Stomach (tissue), 9 donors: ENCODE results near the gene CDV3. TPM values are rescaled to one million over a fixed set of nuclear protein-coding genes. Genes with fewer than 3 reads are reported as not detected.
"Not testable (repeated sequence)": the region's sequence is repeated elsewhere in the genome, so short reads cannot be mapped to it uniquely, and the experiment has no call there.

Source experiments
- DNase-seq, 2 donors: peaks; one replicate each; pipeline versions ENCODE4 v3.0.0 to v3.0.0-alpha.2; 2013 to 2019
- H3K27ac ChIP-seq, 5 donors: fragments of 200-600 bp in 4 of 5; sonication (generic) in 4 of 5; one replicate each; pipeline ENCODE4 v1.5.1; 2013 to 2019; ENCODE audit warnings: mild to moderate bottlenecking in 1 of 5, moderate library complexity in 1 of 5
- H3K27me3 ChIP-seq, 3 donors: fragments of 200-600 bp; sonication (generic); one replicate each; pipeline ENCODE4 v1.5.1; 2017 to 2019; ENCODE audit warnings: mixed run types in 1 of 3
- H3K36me3 ChIP-seq, 4 donors: fragments of 200-600 bp; sonication (generic); 1 replicate in 3 of 4; 2 replicates in 1 of 4; pipeline ENCODE4 v1.5.1; 2016 to 2019
- H3K4me1 ChIP-seq, 4 donors: fragments of 200-600 bp; sonication (generic); one replicate each; pipeline ENCODE4 v1.5.1; 2016 to 2019
- H3K4me3 ChIP-seq, 4 donors: fragments of 200-600 bp; sonication (generic) in 3 of 4; one replicate each; pipeline ENCODE4 v1.5.1; 2016 to 2019; ENCODE audit warnings: mild to moderate bottlenecking in 1 of 4
- H3K9me3 ChIP-seq, 4 donors: fragments of 200-600 bp; sonication (generic); one replicate each; pipeline ENCODE4 v1.5.1; 2016 to 2019
- CTCF ChIP-seq, 7 experiments: fragments of 450-650 bp in 4 of 7; fragments of 200-600 bp in 3 of 7; sonication (generic) in 3 of 7; IDR thresholded peaks; one replicate each; pipeline ENCODE4 v1.5.1; 2016 to 2019; ENCODE audit warnings: antibody characterized with exemption in 7 of 7, control low read depth in 2 of 7, mild to moderate bottlenecking in 1 of 7
- EP300 ChIP-seq: sonication (generic); formaldehyde crosslinking; IDR thresholded peaks from one replicate; pipeline ENCODE4 v1.6.1; 2017; ENCODE audit warnings: antibody characterized with exemption
- POLR2A ChIP-seq, 4 donors: fragments of 450-650 bp; IDR thresholded peaks; one replicate each; pipeline ENCODE4 v1.6.1; 2016; ENCODE audit warnings: antibody characterized with exemption in 4 of 4, control low read depth in 2 of 4, mild to moderate bottlenecking in 1 of 4, moderate library complexity in 1 of 4
- POLR2AphosphoS5 ChIP-seq, 3 donors: sonication (generic); formaldehyde crosslinking; IDR thresholded peaks; one replicate each; pipeline ENCODE4 v1.6.1; 2016; ENCODE audit warnings: antibody characterized with exemption in 3 of 3
- WGBS, 5 donors: extraction: QIAGEN DNeasy Blood & Tissue Kit in 3 of 5; methylation state at CpG; one replicate each; pipeline versions ENCODE4 v1.1.5 to v1.1.7; 2013 to 2018; 5-methylcytosine and 5-hydroxymethylcytosine counted together
- intact Hi-C: fragments of 100-400 bp; cut with DNase I; formaldehyde crosslinking; loops from one replicate; pipeline ENCODE4 v1.15.1; 2023; ENCODE audit warnings: low total_unique reads
- polyA plus RNA-seq, 3 donors: library from polyadenylated mRNA; stranded (reverse); fragments of 200-250 nt; gene quantifications; one replicate each; pipeline ENCODE4 v1.2.3, GENCODE V29; 2013
- total RNA-seq, 5 donors: library from RNA; depleted of rRNA; stranded (reverse); fragments of >200 nt; gene quantifications; one replicate each; pipeline versions ENCODE4 v1.1.0 to v1.2.3, GENCODE V29; 2014 to 2016
- donor health status: healthy with polysubstance abuse.
- donor health status: Bipolar disorder and iron deficiency.
- donor health status: healthy.

CDV3 gene
- total and polyA plus RNA-seq, 8 donors, result 40.3 to 160 (median 68.6) TPM

- no peak for DNase-seq
- Histone ChIP-seq H3K36me3 (no peaks in the 10 kb centered on the region), H3K27ac (no peak overlapping the region), H3K27me3 (no peaks in the 10 kb centered on the region), H3K4me3 (no peak overlapping the region), H3K4me1 (peaks cover 2 to 11% (median 4%) of the 10 kb centered on the region in 4 donors), H3K9me3 (no peaks in the 10 kb centered on the region)
- intact Hi-C loops, result no loop called here
- TF ChIP-seq POLR2AphosphoS5 (IDR thresholded peaks at IDR 0.05) (no peak), EP300 (no peak), CTCF (IDR thresholded peaks at IDR 0.05) (no peak), POLR2A (IDR thresholded peaks at IDR 0.05) (no peak)
- WGBS, 5 donors, result 95 to 97% (median 96%) methylated on average over 2 of the region's 2 CpGs
These were observed 43.7 kb upstream of the CDV3 start for GRCh38 chr3:133529809-133530208.

GRCh38 chr3:133531981-133532380 is 41.5 kb upstream of the CDV3 start:
- Histone ChIP-seq H3K27ac (no peak overlapping the region), H3K9me3 (no peaks in the 10 kb centered on the region), H3K4me3 (no peak overlapping the region), H3K27me3 (no peaks in the 10 kb centered on the region), H3K36me3 (no peaks in the 10 kb centered on the region), H3K4me1 (peaks cover 7 to 22% (median 21%) of the 10 kb centered on the region in 4 donors)
- intact Hi-C loops, result no loop called here
- DNase-seq, result no peak
- WGBS, 5 donors, result 71 to 83% (median 77%) methylated on average over 5 of the region's 5 CpGs
- TF ChIP-seq POLR2AphosphoS5 (IDR thresholded peaks at IDR 0.05) (no peak), CTCF (IDR thresholded peaks at IDR 0.05) (no peak), POLR2A (IDR thresholded peaks at IDR 0.05) (no peak), EP300 (no peak)

DNA sequence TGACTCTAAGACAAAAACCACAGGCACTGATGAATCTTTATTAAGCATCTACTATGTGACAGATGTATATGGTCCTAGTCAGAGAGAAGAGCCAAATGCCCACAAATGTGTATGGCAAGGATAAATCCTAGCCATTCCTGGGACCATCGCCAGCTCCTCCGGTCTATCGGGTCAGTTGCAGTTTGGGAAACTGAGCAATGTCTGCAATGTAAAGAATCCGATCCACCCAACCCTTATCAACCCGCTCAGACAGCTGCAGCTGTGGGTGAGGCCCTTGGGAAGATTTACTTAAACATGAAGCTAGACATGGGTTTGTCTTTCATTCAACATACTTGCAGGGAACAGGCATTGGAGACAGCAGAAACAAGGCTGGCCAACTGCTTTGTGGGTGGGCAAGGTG is 40.5 kb upstream of the CDV3 start:
- no peaks in the 10 kb centered on the region for H3K9me3 ChIP-seq
- no peak for DNase-seq
- peaks cover 10 to 24% (median 22%) of the 10 kb centered on the region in 4 donors for H3K4me1 ChIP-seq
- H3K27me3 ChIP-seq, result no peaks in the 10 kb centered on the region
- no peak overlapping the region for H3K27ac ChIP-seq
- no peaks in the 10 kb centered on the region for H3K36me3 ChIP-seq
- no peak for TF ChIP-seq POLR2A (IDR thresholded peaks at IDR 0.05)
- no peak for TF ChIP-seq POLR2AphosphoS5 (IDR thresholded peaks at IDR 0.05)
- TF ChIP-seq EP300, result no peak
- no peak for TF ChIP-seq CTCF (IDR thresholded peaks at IDR 0.05)
- intact Hi-C loops, result no loop called here
- WGBS, 5 donors, result 81 to 89% (median 86%) methylated on average over 5 of the region's 5 CpGs
- no peak overlapping the region for H3K4me3 ChIP-seq

DNA sequence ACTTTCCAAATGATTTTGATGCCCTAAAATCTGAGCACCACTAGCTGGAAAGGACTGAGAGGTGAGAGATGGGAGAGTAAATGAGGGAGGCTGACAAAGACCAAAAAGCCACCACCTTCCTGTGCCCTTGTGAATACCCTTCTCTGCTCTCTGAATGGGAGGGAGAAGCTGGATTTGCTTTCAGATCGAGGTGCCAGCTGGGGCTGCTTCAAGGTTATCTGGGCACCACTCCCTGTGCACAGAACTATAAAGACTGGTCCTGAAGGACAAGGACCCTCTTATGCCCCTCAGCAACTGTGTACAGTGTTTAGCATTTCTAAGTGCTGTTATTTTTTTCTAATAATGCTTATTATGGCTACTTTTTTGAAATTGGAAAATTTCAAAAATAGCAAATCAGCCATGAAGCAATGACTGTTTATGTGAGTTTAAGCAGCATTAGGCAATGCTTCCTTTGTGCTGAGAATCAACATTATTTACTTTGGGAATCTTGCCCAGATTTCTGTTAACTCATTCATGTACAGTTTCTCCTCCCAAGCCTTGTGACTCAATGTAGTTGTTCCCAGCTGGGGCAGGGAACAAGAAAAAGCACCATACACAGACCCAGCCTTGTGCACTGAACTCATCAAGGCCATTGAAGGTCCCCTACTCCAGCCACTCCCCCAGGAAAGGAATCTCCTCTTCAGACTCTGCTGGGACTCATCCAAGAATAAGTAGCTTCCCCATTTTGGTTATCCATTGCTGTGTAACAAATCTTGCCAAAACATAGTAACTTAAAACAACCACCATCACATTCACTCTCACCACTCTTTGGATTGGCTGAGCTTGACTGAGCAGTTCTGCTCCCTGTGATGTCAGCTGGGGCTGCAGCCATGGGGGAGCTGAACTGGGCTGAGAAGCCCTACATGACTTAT is 37.3 kb upstream of the CDV3 start:
- peak overlapping the region; percentile 60 to 84 (median 79) for H3K27ac ChIP-seq

DNA sequence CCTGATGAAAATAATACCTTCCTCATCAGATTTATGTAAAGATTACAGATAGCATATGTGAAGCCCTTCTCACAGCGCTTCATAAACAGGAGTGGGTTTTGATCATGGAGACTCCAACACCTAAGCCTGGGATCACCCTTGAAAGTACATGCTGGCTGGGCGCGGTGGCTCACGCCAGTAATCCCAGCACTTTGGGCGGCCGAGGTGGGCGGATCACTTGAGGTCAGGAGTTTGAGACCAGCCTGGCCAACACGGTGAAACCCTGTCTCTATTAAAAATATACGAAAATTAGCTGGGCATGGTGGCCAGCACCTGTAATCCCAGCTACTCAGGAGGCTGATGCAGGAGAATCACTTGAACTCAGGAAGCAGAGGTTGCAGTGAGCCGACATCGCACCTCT is 36.4 kb upstream of the CDV3 start:
- H3K27me3 ChIP-seq, H3K4me3 ChIP-seq, intact Hi-C loops, H3K9me3 ChIP-seq, H3K36me3 ChIP-seq, DNase-seq: not testable (repeated sequence)
- Histone ChIP-seq H3K27ac (peak overlapping the region in 2 of 5 donors; percentile 77 to 84), H3K4me1 (peaks cover 10 to 34% (median 23%) of the 10 kb centered on the region in 4 donors)
- 92 to 97% (median 94%) methylated on average over 11 of the region's 11 CpGs for WGBS, 5 donors

More for the DNA sequence above, 37.3 kb upstream of the CDV3 start:
- peaks cover 10 to 32% (median 23%) of the 10 kb centered on the region in 4 donors for H3K4me1 ChIP-seq
- peak; percentile 63 to 83 for DNase-seq
- intact Hi-C loops, result no loop called here
- H3K36me3 ChIP-seq, result no peaks in the 10 kb centered on the region
- peaks cover 0 to 6% (median 0%) of the 10 kb centered on the region in 4 donors for H3K9me3 ChIP-seq
- H3K4me3 ChIP-seq, result no peak overlapping the region
- no peaks in the 10 kb centered on the region for H3K27me3 ChIP-seq
- TF ChIP-seq POLR2AphosphoS5 (IDR thresholded peaks at IDR 0.05), result peak in 2 of 3 donors; percentile 34 to 67
- no peak for TF ChIP-seq POLR2A (IDR thresholded peaks at IDR 0.05)
- 0 to 17% (median 7%) methylated on average over 1 of the region's 1 CpG for WGBS, 5 donors
